Hepatocyte (in vitro differentiated cells): ENCODE data around the gene ARHGAP45. TPM values are rescaled to one million over a fixed set of nuclear protein-coding genes. Genes with fewer than 3 reads are reported as not detected.
A peak's percentile ranks its signal among the peaks of the same experiment; 100 is the strongest.

Source experiments
- DNase-seq: peaks from one replicate; pipeline ENCODE4 v3.0.0-alpha.2; 2016; ENCODE audit warnings: low spot score
- H2AFZ ChIP-seq: fragments of 200-600 bp; sonication (generic); 2 replicates; pipeline ENCODE4 v1.6.0; 2016; ENCODE audit warnings: antibody characterized with exemption, mild to moderate bottlenecking
- H3K27ac ChIP-seq: fragments of 200-600 bp; sonication (generic); 2 replicates; pipeline ENCODE4 v1.5.1; 2016; ENCODE audit warnings: mild to moderate bottlenecking
- H3K27me3 ChIP-seq: fragments of 200-600 bp; sonication (generic); 2 replicates; pipeline ENCODE4 v1.6.1; 2016
- H3K36me3 ChIP-seq: fragments of 200-600 bp; sonication (generic); replicated peaks from 2 replicates; pipeline ENCODE4 v1.5.1; 2016; ENCODE audit warnings: low read depth; ENCODE audit not compliant: insufficient read depth
- H3K4me1 ChIP-seq: fragments of 200-600 bp; sonication (generic); 2 replicates; pipeline ENCODE4 v1.5.1; 2016; ENCODE audit warnings: mild to moderate bottlenecking, moderate library complexity; ENCODE audit not compliant: insufficient read depth
- H3K4me2 ChIP-seq: fragments of 200-600 bp; sonication (generic); 2 replicates; pipeline ENCODE4 v1.6.0; 2016
- H3K4me3 ChIP-seq: fragments of 200-600 bp; sonication (generic); 2 replicates; pipeline ENCODE4 v1.5.1; 2016; ENCODE audit warnings: mild to moderate bottlenecking
- H3K79me2 ChIP-seq: fragments of 200-600 bp; sonication (generic); 2 replicates; pipeline ENCODE4 v1.6.0; 2017; ENCODE audit warnings: mild to moderate bottlenecking
- H3K9me2 ChIP-seq: fragments of 200-600 bp; sonication (generic); replicated peaks from 2 replicates; pipeline ENCODE4 v1.6.0; 2017; ENCODE audit warnings: mild to moderate bottlenecking; ENCODE audit not compliant: insufficient read depth
- H3K9me3 ChIP-seq: fragments of 200-600 bp; sonication (generic); 2 replicates; pipeline ENCODE4 v1.5.1; 2016; ENCODE audit warnings: low read depth, mild to moderate bottlenecking
- H4K20me1 ChIP-seq: fragments of 200-600 bp; sonication (generic); 2 replicates; pipeline ENCODE4 v1.6.0; 2016; ENCODE audit warnings: mild to moderate bottlenecking; ENCODE audit not compliant: insufficient read depth, poor library complexity, severe bottlenecking
- EZH2 ChIP-seq: fragments of 200-600 bp; sonication (generic); IDR thresholded peaks from 2 replicates; pipeline ENCODE4 v1.6.1; 2016; ENCODE audit warnings: antibody characterized with exemption, mild to moderate bottlenecking, borderline replicate concordance
- EZH2phosphoT487 ChIP-seq: fragments of 200-600 bp; sonication (generic); IDR thresholded peaks from one replicate; pipeline ENCODE4 v1.6.1; 2018; ENCODE audit warnings: antibody characterized with exemption, mild to moderate bottlenecking, low read depth, moderate library complexity; ENCODE audit not compliant: unreplicated experiment, severe bottlenecking
- whole genome bisulfite sequencing: methylation state at CpG from one replicate; pipeline ENCODE4 v1.1.6; 2016; ENCODE audit warnings: low lambda C conversion rate; ENCODE audit errors: missing lambda C conversion rate; 5-methylcytosine and 5-hydroxymethylcytosine counted together
- polyA plus RNA-seq: library from polyadenylated mRNA; unstranded; fragments of >200 nt; fragmentation: Nextera tagmentation; extraction: Ambion mirVana; gene quantifications from 2 replicates; pipeline ENCODE4 v1.2.1, GENCODE V29; 2016
- small RNA-seq: library from RNA; depleted of rRNA; stranded (forward); fragments of <200 nt; gene quantifications from one replicate; pipeline ENCODE3, GENCODE V24; 2014
- total RNA-seq: library from RNA; depleted of rRNA; stranded (reverse); fragments of >200 nt; gene quantifications from 2 replicates; pipeline ENCODE4 v1.2.3, GENCODE V29; 2014
- TF ChIP-seq, protein P1 (sequence below): fragments of 200-600 bp; sonication (generic); IDR thresholded peaks from 2 replicates; pipeline ENCODE4 v1.5.1; 2016; ENCODE audit warnings: antibody characterized with exemption, mild to moderate bottlenecking; ENCODE audit not compliant: poor library complexity

The ARHGAP45 gene
- total and polyA plus RNA-seq, 2 experiments from 2014 or later = 12.9 to 18.3 TPM

GRCh38 chr19:1134431-1134830 lies 67.5 kb downstream of the ARHGAP45 start:
- DNase-seq = no peak
- H3K9me3 ChIP-seq = no peaks in the 10 kb centered on the region
- peaks cover 32% of the 10 kb centered on the region for H3K79me2 ChIP-seq
- TF ChIP-seq, protein P1, sequence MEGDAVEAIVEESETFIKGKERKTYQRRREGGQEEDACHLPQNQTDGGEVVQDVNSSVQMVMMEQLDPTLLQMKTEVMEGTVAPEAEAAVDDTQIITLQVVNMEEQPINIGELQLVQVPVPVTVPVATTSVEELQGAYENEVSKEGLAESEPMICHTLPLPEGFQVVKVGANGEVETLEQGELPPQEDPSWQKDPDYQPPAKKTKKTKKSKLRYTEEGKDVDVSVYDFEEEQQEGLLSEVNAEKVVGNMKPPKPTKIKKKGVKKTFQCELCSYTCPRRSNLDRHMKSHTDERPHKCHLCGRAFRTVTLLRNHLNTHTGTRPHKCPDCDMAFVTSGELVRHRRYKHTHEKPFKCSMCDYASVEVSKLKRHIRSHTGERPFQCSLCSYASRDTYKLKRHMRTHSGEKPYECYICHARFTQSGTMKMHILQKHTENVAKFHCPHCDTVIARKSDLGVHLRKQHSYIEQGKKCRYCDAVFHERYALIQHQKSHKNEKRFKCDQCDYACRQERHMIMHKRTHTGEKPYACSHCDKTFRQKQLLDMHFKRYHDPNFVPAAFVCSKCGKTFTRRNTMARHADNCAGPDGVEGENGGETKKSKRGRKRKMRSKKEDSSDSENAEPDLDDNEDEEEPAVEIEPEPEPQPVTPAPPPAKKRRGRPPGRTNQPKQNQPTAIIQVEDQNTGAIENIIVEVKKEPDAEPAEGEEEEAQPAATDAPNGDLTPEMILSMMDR = no peak
- peaks cover 12% of the 10 kb centered on the region for H4K20me1 ChIP-seq
- H3K4me1 ChIP-seq = peaks cover 22% of the 10 kb centered on the region
- H3K27me3 ChIP-seq = no peaks in the 10 kb centered on the region
- no peak overlapping the region for H3K4me2 ChIP-seq
- no peaks in the 10 kb centered on the region for H3K36me3 ChIP-seq
- H3K9me2 ChIP-seq = no peaks in the 10 kb centered on the region
- no peak overlapping the region for H2AFZ ChIP-seq
- 87% methylated on average over 11 of the region's 11 CpGs for WGBS
- peak overlapping the region; percentile 21 for H3K27ac ChIP-seq
- H3K4me3 ChIP-seq = no peak overlapping the region

DNA sequence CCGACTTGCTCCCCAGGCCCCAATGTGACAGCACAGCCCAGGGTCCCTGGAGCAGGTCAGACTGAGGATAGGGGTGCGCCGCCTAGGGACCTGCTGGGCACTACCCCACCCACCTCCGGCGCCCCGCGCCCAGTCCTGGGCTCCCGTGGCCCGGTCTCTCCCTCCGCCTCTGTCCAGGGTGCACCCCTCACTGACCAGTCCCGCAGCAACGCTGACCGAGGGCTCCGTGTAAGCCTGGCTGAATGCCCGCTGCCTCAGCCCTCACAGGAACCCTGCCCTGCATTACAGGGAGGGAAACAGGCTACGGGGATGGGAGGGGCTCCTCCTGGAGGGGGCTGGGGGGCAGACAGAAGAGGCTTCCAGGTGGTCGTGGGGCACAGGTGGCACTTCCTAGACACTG lies 68.5 kb downstream of the ARHGAP45 start:
- H4K20me1 ChIP-seq = peaks cover 3% of the 10 kb centered on the region
- no peak for DNase-seq
- 94% methylated on average over 8 of the region's 17 CpGs for WGBS
- peaks cover 22% of the 10 kb centered on the region for H3K4me1 ChIP-seq
- H3K79me2 ChIP-seq = peaks cover 21% of the 10 kb centered on the region
- no peak overlapping the region for H2AFZ ChIP-seq
- TF ChIP-seq EZH2 (no peak), EZH2phosphoT487 (no peak)
- TF ChIP-seq, protein P1 = no peak
- H3K9me3 ChIP-seq = no peaks in the 10 kb centered on the region
- no peaks in the 10 kb centered on the region for H3K27me3 ChIP-seq
- no peaks in the 10 kb centered on the region for H3K36me3 ChIP-seq
- no peak overlapping the region for H3K27ac ChIP-seq
- no peak overlapping the region for H3K4me3 ChIP-seq
- H3K4me2 ChIP-seq = no peak overlapping the region
- H3K9me2 ChIP-seq = no peaks in the 10 kb centered on the region

- Histone ChIP-seq H3K9me2 (no peaks in the 10 kb centered on the region), H3K36me3 (no peaks in the 10 kb centered on the region), H4K20me1 (peaks cover 3% of the 10 kb centered on the region), H2AFZ (no peak overlapping the region), H3K27me3 (no peaks in the 10 kb centered on the region), H3K4me1 (peaks cover 17% of the 10 kb centered on the region), H3K27ac (no peak overlapping the region), H3K79me2 (peaks cover 16% of the 10 kb centered on the region), H3K4me3 (no peak overlapping the region), H3K4me2 (no peak overlapping the region), H3K9me3 (no peaks in the 10 kb centered on the region)
- DNase-seq = no peak
- TF ChIP-seq, protein P1 = no peak
- TF ChIP-seq EZH2phosphoT487 (no peak), EZH2 (no peak)
- 79% methylated on average over 12 of the region's 12 CpGs for WGBS
These were observed 69.2 kb downstream of the ARHGAP45 start for GRCh38 chr19:1136201-1136600.

Small RNA genes within 50 kb of the gene (small RNA-seq; reads per million reads assigned to genes)
- gene RNU6-2 = 0.31 reads per million, percentile 8 among the genes with 10 or more reads in this experiment

Other genes starting within 250 kb of the ARHGAP45 start
- gene PLPPR3, start 245.2 kb upstream of the ARHGAP45 start, total RNA-seq = 7.6 and 11.1 TPM in 2 replicates
- 11.4 and 11.7 TPM in 2 replicates for gene PLPPR3, start 245.2 kb upstream of the ARHGAP45 start, polyA plus RNA-seq
- not detected in 2 replicates for gene AZU1, start 239.3 kb upstream of the ARHGAP45 start, total RNA-seq
- 0.94 TPM in 1 of 2 replicates, not detected in the other for gene AZU1, start 239.3 kb upstream of the ARHGAP45 start, polyA plus RNA-seq
- not detected in 2 replicates for gene PRTN3, start 226.2 kb upstream of the ARHGAP45 start, total RNA-seq
- not detected in 2 replicates for gene PRTN3, start 226.2 kb upstream of the ARHGAP45 start, polyA plus RNA-seq
- gene ELANE, start 214.9 kb upstream of the ARHGAP45 start, total RNA-seq = 0.83 and 1.2 TPM in 2 replicates
- 0.81 and 3.0 TPM in 2 replicates for gene ELANE, start 214.9 kb upstream of the ARHGAP45 start, polyA plus RNA-seq
- 3.3 and 9.0 TPM in 2 replicates for gene CFD, start 207.5 kb upstream of the ARHGAP45 start, total RNA-seq
- 8.2 and 11.2 TPM in 2 replicates for gene CFD, start 207.5 kb upstream of the ARHGAP45 start, polyA plus RNA-seq
- 24.4 and 32.1 TPM in 2 replicates for gene MED16, start 174.0 kb upstream of the ARHGAP45 start, total RNA-seq
- gene MED16, start 174.0 kb upstream of the ARHGAP45 start, polyA plus RNA-seq = 80.9 and 111 TPM in 2 replicates
- not detected in 2 replicates for gene RNU6-9, start 173.7 kb upstream of the ARHGAP45 start, total RNA-seq
- gene RNU6-9, start 173.7 kb upstream of the ARHGAP45 start, polyA plus RNA-seq = not detected in 2 replicates
- gene R3HDM4, start 153.9 kb upstream of the ARHGAP45 start, total RNA-seq = 42.2 and 44.1 TPM in 2 replicates
- gene R3HDM4, start 153.9 kb upstream of the ARHGAP45 start, polyA plus RNA-seq = 86.6 and 88.2 TPM in 2 replicates
- 1.3 and 1.4 TPM in 2 replicates for gene KISS1R, start 149.8 kb upstream of the ARHGAP45 start, total RNA-seq
- 2.1 and 4.2 TPM in 2 replicates for gene KISS1R, start 149.8 kb upstream of the ARHGAP45 start, polyA plus RNA-seq
- 95.9 and 122 TPM in 2 replicates for gene ARID3A, start 141.1 kb upstream of the ARHGAP45 start, total RNA-seq
- gene ARID3A, start 141.1 kb upstream of the ARHGAP45 start, polyA plus RNA-seq = 180 and 203 TPM in 2 replicates
- 57.8 and 60.0 TPM in 2 replicates for gene WDR18, start 82.8 kb upstream of the ARHGAP45 start, total RNA-seq
- gene WDR18, start 82.8 kb upstream of the ARHGAP45 start, polyA plus RNA-seq = 160 and 169 TPM in 2 replicates
- gene GRIN3B, start 66.7 kb upstream of the ARHGAP45 start, total RNA-seq = 0.30 and 0.64 TPM in 2 replicates
- gene GRIN3B, start 66.7 kb upstream of the ARHGAP45 start, polyA plus RNA-seq = 0.48 and 0.49 TPM in 2 replicates
- gene TMEM259, start 46.0 kb upstream of the ARHGAP45 start, total RNA-seq = 108 and 169 TPM in 2 replicates
- 311 and 383 TPM in 2 replicates for gene TMEM259, start 46.0 kb upstream of the ARHGAP45 start, polyA plus RNA-seq
- gene RNU6-2, start 45.6 kb upstream of the ARHGAP45 start, total RNA-seq = not detected in 2 replicates
- gene RNU6-2, start 45.6 kb upstream of the ARHGAP45 start, polyA plus RNA-seq = not detected in 2 replicates
- 88.5 and 115 TPM in 2 replicates for gene CNN2, start 40.6 kb upstream of the ARHGAP45 start, total RNA-seq
- gene CNN2, start 40.6 kb upstream of the ARHGAP45 start, polyA plus RNA-seq = 229 and 247 TPM in 2 replicates
- 8.2 and 17.8 TPM in 2 replicates for gene ABCA7, start 27.1 kb upstream of the ARHGAP45 start, total RNA-seq
- gene ABCA7, start 27.1 kb upstream of the ARHGAP45 start, polyA plus RNA-seq = 26.8 and 38.1 TPM in 2 replicates
- 126 and 170 TPM in 2 replicates for gene POLR2E, start 28.2 kb downstream of the ARHGAP45 start, total RNA-seq
- 326 and 328 TPM in 2 replicates for gene POLR2E, start 28.2 kb downstream of the ARHGAP45 start, polyA plus RNA-seq
- 524 and 539 TPM in 2 replicates for gene GPX4, start 36.8 kb downstream of the ARHGAP45 start, total RNA-seq
- gene GPX4, start 36.8 kb downstream of the ARHGAP45 start, polyA plus RNA-seq = 729 and 735 TPM in 2 replicates
- 15.2 and 15.6 TPM in 2 replicates for gene SBNO2, start 107.1 kb downstream of the ARHGAP45 start, total RNA-seq
- gene SBNO2, start 107.1 kb downstream of the ARHGAP45 start, polyA plus RNA-seq = 12.7 and 16.2 TPM in 2 replicates
- 48.9 and 53.3 TPM in 2 replicates for gene STK11, start 138.6 kb downstream of the ARHGAP45 start, total RNA-seq
- gene STK11, start 138.6 kb downstream of the ARHGAP45 start, polyA plus RNA-seq = 73.8 and 76.6 TPM in 2 replicates
- gene CBARP, start 170.8 kb downstream of the ARHGAP45 start, total RNA-seq = 1.1 and 4.2 TPM in 2 replicates
- gene CBARP, start 170.8 kb downstream of the ARHGAP45 start, polyA plus RNA-seq = 7.1 and 10.7 TPM in 2 replicates
- gene ATP5F1D, start 174.6 kb downstream of the ARHGAP45 start, total RNA-seq = 54.0 and 64.1 TPM in 2 replicates
- gene ATP5F1D, start 174.6 kb downstream of the ARHGAP45 start, polyA plus RNA-seq = 291 and 297 TPM in 2 replicates
- gene MIDN, start 181.4 kb downstream of the ARHGAP45 start, total RNA-seq = 28.7 and 30.1 TPM in 2 replicates
- 94.6 and 98.4 TPM in 2 replicates for gene MIDN, start 181.4 kb downstream of the ARHGAP45 start, polyA plus RNA-seq
- gene CIRBP, start 202.2 kb downstream of the ARHGAP45 start, total RNA-seq = 212 and 361 TPM in 2 replicates
- gene CIRBP, start 202.2 kb downstream of the ARHGAP45 start, polyA plus RNA-seq = 202 and 261 TPM in 2 replicates
- 25.5 TPM in 2 replicates for gene FAM174C, start 208.4 kb downstream of the ARHGAP45 start, total RNA-seq
- 79.9 and 89.5 TPM in 2 replicates for gene FAM174C, start 208.4 kb downstream of the ARHGAP45 start, polyA plus RNA-seq
- gene EFNA2, start 218.7 kb downstream of the ARHGAP45 start, total RNA-seq = 11.0 and 14.2 TPM in 2 replicates
- gene EFNA2, start 218.7 kb downstream of the ARHGAP45 start, polyA plus RNA-seq = 1.3 and 1.8 TPM in 2 replicates